GM12891 (cell line): ENCODE results near the gene HSDL2.

ENCODE experiments used
- POLR2A ChIP-seq: IDR thresholded peaks from 2 replicates; pipeline ENCODE4 v1.6.1; 2011; ENCODE audit warnings: low read depth, low read length, control low read depth
- POLR2AphosphoS5 ChIP-seq: IDR thresholded peaks from 2 replicates; pipeline ENCODE4 v1.6.1; 2011; ENCODE audit warnings: low read depth, low read length, control low read depth

DNA sequence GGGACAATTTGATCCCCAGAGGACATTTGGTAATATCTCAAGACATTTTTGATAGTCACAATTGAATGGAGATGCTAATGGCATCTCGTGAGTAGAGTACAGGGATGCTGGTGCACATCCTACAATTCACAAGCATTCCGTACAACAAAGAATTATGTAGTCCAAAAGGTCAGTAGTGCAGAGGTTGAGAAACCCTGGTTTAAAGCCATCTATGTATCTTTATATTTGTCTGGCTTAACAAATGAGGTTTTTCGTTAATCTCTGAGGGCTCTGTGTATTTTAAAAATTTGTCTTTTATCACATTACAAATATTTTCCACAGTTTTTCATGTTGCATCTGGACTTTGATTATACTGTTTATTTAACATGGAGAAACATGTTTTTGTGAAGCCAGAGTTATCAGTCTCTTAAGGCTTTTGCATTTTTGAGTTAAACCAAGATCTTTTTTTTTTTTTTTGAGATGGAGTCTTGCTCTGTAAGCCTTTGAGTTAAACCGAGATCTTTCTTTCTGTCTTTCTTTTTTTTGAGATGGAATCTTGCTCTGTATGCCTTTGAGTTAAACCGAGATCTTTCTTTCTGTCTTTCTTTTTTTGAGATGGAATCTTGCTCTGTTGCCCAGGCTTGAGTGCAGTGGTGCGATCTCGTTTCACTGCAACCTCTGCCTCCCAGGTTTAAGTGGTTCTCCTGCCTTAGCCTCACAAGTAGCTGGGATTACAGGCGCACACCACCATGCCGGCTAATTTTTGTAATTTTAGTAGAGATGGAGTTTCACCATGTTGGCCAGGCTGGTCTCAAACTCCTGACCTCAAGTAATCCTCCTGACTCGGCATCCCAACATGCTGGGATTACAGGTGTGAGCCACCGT, 2.8 kb downstream of the HSDL2 start:
- TF ChIP-seq POLR2AphosphoS5 = no peak
- no peak for TF ChIP-seq POLR2A
